Natural killer cell treated with Interleukin-12 subunit alpha and Interleukin-12 subunit beta and Interleukin-15 and Interleukin-18, amount 100 ng/mL, for 72 hours (primary cell): ENCODE data around the gene TNP1. TPM values are rescaled to one million over a fixed set of nuclear protein-coding genes. Genes with fewer than 3 reads are reported as not detected.

Experiments used
- ATAC-seq, 2 donors: fragments of 150-1000 bp; cut with Tn5 transposase in 1 of 2; sonication (Bioruptor Pico), chemical (Tn5 transposase) in 1 of 2; 2 replicates each; pipeline ENCODE4 v1.10.0; 2021
- DNase-seq: peaks from one replicate; pipeline ENCODE4 v3.0.0; 2022; ENCODE audit warnings: low spot score
- H3K27ac Mint-ChIP-seq, 2 donors: 1 replicate in 1 of 2; 2 replicates in 1 of 2; pipeline ENCODE4 v1.8.0; 2022; ENCODE audit warnings: mixed read lengths in 2 of 2, mild to moderate bottlenecking in 1 of 2, moderate library complexity in 1 of 2
- H3K27me3 Mint-ChIP-seq, 2 donors: 1 replicate in 1 of 2; 2 replicates in 1 of 2; pipeline ENCODE4 v1.8.0; 2022; ENCODE audit warnings: mixed read lengths in 2 of 2
- H3K36me3 Mint-ChIP-seq: one replicate; pipeline ENCODE4 v1.8.0; 2022; ENCODE audit warnings: mixed read lengths
- H3K4me1 Mint-ChIP-seq, 2 donors: 1 replicate in 1 of 2; 2 replicates in 1 of 2; pipeline ENCODE4 v1.8.0; 2022; ENCODE audit warnings: low read depth in 2 of 2, mixed read lengths in 2 of 2, mild to moderate bottlenecking in 1 of 2
- H3K4me3 Mint-ChIP-seq: one replicate; pipeline ENCODE4 v1.8.0; 2022; ENCODE audit warnings: mixed read lengths
- H3K9me3 Mint-ChIP-seq: 2 replicates; pipeline ENCODE4 v1.8.0; 2022; ENCODE audit warnings: mixed read lengths
- total RNA-seq, 2 donors: library from RNA; stranded (reverse); gene quantifications; one replicate each; pipeline ENCODE4 v1.2.3, GENCODE V29; 2022

The TNP1 gene
- total RNA-seq, 2 donors from 2014 or later: not detected

DNA sequence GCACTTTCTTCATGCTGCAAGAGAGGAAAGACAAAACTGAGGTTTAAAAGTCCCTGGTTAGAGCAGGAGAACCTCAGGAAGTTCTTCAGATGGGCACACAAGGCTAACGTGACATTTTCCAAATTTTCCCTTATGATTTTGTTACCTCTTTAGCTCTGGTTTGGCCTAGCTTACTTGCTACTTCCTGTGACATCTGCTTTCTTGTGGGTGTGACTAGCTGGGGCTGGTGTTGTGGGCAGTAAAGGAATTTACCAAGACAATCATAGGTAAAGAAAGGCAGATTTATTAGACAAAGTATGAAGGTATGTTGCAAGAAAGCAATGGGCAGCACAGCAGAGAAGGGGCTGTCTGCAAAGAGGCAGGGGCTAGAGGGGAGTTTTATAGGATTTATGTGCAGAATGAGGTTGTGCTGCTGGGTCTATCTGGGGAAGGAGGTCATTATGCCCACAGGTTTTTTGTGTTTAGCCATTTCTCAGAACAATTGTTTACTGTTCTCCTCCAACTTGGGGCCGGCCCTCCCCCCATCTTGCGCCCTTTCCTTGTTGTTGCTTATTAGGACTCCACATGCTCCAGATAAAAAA is 6.7 kb upstream of the TNP1 start:
- ATAC-seq (peak; percentile 79 to 86), DNase-seq (peak; percentile 68)
- H3K9me3 Mint-ChIP-seq: no peaks in the 10 kb centered on the region
- H3K27me3 Mint-ChIP-seq: no peaks in the 10 kb centered on the region
- H3K4me1 Mint-ChIP-seq: peaks cover 30 to 38% of the 10 kb centered on the region in 2 donors
- H3K4me3 Mint-ChIP-seq: peak overlapping the region; percentile 84
- H3K27ac Mint-ChIP-seq: peak overlapping the region; percentile 43 to 46
- H3K36me3 Mint-ChIP-seq: no peaks in the 10 kb centered on the region

DNA sequence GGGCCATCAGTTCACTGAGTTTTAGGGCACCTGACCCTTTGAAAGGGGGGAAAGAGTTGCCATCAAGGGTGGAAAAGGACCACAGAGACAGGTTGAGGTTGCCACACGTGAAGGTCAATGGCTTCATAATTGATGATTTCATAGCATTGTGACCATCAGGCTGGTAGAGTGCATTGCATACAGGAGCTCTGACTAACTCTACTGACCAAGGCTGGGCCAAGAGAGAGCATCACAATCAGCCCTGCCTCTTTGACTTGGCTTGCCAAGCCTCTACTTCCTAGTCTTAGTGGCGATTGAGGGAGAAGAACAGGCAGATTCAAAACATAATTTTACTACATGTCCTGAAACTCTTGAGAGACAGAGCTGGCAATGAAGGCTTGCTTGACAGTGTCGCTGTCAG is 5.8 kb upstream of the TNP1 start:
- H3K4me3 Mint-ChIP-seq: peak overlapping the region; percentile 84
- peaks cover 35 to 43% of the 10 kb centered on the region in 2 donors for H3K4me1 Mint-ChIP-seq
- H3K36me3 Mint-ChIP-seq: no peaks in the 10 kb centered on the region
- DNase-seq (no peak), ATAC-seq (no peak)
- H3K9me3 Mint-ChIP-seq: no peaks in the 10 kb centered on the region
- H3K27me3 Mint-ChIP-seq: no peaks in the 10 kb centered on the region
- H3K27ac Mint-ChIP-seq: peak overlapping the region; percentile 43 to 46

DNA sequence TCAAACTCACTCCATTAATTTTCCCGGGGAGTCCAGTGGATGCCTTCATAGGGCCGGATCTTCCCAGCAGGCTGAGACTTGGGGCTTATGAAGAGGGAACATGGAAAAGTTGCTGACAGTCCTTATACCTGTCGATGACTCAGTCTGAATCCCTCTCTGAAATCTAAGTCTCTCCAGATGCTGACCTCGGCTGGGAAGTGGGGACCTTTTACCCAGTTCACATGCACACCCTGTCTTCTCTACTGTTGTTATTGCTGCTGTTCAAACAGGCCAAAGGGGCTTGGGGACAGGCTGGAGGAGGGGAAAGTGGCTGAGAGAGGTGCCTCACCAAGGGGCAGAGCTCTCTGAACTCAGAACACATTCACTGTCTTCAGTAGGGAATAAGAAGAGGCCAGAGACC is 4.1 kb upstream of the TNP1 start:
- peak overlapping the region in 1 of 2 donors; percentile 13 for H3K27ac Mint-ChIP-seq
- no peaks in the 10 kb centered on the region for H3K36me3 Mint-ChIP-seq
- H3K27me3 Mint-ChIP-seq: no peaks in the 10 kb centered on the region
- H3K4me3 Mint-ChIP-seq: no peak overlapping the region
- ATAC-seq (no peak), DNase-seq (no peak)
- H3K9me3 Mint-ChIP-seq: no peaks in the 10 kb centered on the region
- H3K4me1 Mint-ChIP-seq: peaks cover 37 to 45% of the 10 kb centered on the region in 2 donors

DNA sequence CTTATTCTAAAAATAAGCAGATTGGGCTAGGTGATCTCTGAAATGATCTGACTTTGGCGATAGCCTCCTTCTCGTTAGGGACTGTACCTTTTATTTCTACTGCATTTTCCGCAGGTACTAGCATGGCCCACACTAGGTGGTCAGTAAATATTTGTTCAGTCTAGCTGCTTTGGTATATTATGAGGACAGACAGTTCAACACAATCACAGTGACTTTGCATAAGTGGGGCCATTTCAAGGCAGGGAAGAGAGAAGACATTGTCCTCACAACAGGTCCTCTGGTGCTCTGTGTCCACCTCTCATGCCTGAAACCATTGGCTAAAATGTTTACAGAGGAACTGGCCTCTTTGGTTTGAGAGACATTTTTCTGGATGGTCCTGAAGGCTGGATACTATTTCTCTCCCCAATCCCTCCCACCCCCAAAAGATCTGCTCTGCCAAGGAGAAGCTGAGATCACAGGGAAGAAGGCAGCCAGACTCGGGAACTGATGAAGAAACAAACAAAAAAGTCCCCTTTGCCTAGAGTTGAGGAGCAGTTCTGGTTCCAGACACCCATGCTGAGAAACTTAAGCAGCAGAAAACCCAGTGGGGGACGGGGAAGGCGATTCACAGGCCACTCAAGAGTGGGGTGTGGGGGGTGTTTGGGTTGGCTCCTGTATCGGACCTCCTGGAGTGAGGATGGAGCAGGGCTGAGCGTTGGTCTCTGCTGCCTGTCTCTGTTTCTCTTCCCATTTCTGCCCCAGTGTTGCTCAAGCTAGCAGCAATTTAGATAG is 2.9 kb upstream of the TNP1 start:
- Mint-ChIP-seq H3K4me3 (no peak overlapping the region), H3K36me3 (no peaks in the 10 kb centered on the region), H3K27ac (no peak overlapping the region), H3K9me3 (no peaks in the 10 kb centered on the region), H3K4me1 (peaks cover 38 to 46% of the 10 kb centered on the region in 2 donors), H3K27me3 (no peaks in the 10 kb centered on the region)
- ATAC-seq: no peak
- DNase-seq: no peak

DNA sequence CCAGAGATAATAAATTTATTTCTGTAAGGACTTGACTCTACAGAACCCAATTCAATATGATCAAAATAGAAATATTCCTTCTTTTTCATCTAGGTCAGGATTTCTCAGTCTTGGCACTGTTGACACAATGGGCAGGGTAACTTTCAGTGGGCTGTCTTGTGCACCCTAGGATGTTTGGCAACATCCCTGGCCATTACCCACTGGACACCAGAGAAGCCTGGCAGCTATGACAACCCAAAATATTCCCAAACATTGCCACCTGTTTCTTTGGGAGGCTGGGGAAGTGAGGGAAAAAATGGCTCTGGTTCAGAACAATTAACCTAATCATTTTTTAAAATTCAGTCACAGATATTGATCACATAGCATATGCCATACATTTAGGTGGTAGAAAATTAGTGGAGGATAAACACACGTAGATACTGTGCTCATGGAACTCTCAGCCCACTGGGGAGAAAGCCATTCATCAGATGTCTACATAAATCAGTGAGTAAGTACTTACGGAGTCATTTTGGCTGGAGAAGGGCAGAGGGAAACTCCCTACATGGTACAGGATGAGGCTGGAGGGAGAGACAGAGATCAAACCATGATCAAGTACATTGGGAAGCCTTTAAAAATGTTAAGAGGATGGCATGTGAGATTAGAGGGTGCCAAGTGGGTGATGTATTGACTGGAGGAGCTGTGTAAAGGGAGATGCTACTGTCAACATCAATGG is 718 bp upstream of the TNP1 start:
- Mint-ChIP-seq H3K9me3 (no peaks in the 10 kb centered on the region), H3K27me3 (no peaks in the 10 kb centered on the region), H3K27ac (no peak overlapping the region), H3K4me3 (no peak overlapping the region), H3K4me1 (peaks cover 33 to 34% of the 10 kb centered on the region in 2 donors), H3K36me3 (no peaks in the 10 kb centered on the region)
- ATAC-seq: no peak
- DNase-seq: no peak

DNA sequence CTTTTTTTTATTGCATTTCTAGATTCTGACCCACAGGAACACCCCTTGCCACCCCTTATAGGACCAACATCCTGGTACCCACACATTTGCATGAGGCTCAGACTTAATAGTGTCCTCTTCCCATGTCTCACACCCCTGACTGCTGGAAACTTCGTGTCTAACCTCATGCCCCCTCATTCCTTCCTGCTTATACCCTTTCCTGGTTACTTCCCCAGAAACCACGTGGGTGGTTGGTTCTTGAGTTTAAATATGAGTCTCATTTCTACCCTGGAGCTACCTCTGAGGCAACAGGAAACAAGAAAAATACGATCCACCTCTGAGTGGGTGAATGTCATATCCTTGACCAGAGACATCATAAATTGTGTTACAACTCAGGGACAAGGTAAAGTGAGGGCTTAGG is 1.6 kb downstream of the TNP1 start:
- DNase-seq (no peak), ATAC-seq (peak; percentile 62 to 63)
- Mint-ChIP-seq H3K4me3 (peak overlapping the region; percentile 54), H3K27me3 (no peaks in the 10 kb centered on the region), H3K36me3 (no peaks in the 10 kb centered on the region), H3K9me3 (no peaks in the 10 kb centered on the region), H3K27ac (peak overlapping the region; percentile 64 to 79), H3K4me1 (peaks cover 28 to 31% of the 10 kb centered on the region in 2 donors)

DNA sequence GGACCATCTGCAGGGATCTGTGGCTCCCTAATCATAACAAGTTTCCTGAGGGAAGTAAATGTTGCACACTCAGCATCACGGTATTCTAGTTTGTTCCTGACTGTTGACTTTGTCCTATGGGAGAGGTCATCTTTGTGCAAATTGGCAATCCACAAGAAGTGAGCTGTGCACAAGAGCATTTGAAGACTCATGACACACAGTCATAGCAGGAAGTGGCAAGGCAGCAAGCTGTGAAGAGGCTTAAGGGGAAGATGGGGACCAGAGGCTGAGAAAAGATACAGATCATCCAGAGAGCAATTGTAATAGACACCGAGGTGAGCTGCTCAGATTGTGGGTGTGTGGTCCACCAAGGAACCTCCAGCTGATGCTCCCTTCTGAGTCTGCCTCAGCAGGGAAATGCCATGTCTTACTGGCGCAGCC is 2.7 kb downstream of the TNP1 start:
- no peaks in the 10 kb centered on the region for H3K9me3 Mint-ChIP-seq
- H3K27ac Mint-ChIP-seq: peak overlapping the region; percentile 64 to 79
- H3K4me3 Mint-ChIP-seq: peak overlapping the region; percentile 54
- no peaks in the 10 kb centered on the region for H3K36me3 Mint-ChIP-seq
- ATAC-seq (peak; percentile 88), DNase-seq (peak; percentile 71)
- H3K27me3 Mint-ChIP-seq: no peaks in the 10 kb centered on the region
- peaks cover 28 to 31% of the 10 kb centered on the region in 2 donors for H3K4me1 Mint-ChIP-seq

DNA sequence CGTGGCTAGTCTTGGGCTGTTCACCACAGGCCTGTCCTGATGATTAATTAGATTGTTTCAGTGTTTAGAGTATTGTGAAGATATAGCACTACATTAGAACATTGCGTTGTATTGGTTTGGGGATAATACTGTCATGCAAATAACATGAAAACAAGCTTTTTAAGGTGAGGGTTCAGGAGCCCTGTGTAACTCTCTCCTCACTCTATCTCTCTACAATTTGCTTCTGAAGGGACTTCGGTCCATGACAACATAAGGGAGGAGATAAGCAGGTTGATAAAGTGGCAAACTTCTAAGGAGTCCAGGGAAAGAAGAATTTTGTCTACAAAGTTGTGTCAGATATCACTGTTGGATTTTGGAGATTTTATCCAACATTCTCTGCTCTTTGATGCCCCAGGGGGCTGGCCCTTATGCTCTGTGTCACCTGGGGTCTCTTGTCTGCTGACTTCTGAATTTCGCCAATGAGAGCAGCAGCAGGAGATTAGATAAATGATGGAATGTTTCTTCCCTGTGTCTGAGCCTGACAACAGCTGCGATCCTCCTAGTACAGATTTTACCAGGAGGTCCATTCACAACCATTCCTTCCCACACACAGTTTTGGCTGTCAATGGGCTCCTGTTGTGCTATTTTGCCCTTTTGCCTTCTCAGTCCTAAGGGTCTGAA is 3.3 kb downstream of the TNP1 start:
- H3K27me3 Mint-ChIP-seq: no peaks in the 10 kb centered on the region
- DNase-seq (no peak), ATAC-seq (no peak)
- H3K27ac Mint-ChIP-seq: peak overlapping the region; percentile 64 to 79
- peaks cover 31% of the 10 kb centered on the region in 2 donors for H3K4me1 Mint-ChIP-seq
- H3K9me3 Mint-ChIP-seq: no peaks in the 10 kb centered on the region
- peak overlapping the region; percentile 54 for H3K4me3 Mint-ChIP-seq
- H3K36me3 Mint-ChIP-seq: no peaks in the 10 kb centered on the region

DNA sequence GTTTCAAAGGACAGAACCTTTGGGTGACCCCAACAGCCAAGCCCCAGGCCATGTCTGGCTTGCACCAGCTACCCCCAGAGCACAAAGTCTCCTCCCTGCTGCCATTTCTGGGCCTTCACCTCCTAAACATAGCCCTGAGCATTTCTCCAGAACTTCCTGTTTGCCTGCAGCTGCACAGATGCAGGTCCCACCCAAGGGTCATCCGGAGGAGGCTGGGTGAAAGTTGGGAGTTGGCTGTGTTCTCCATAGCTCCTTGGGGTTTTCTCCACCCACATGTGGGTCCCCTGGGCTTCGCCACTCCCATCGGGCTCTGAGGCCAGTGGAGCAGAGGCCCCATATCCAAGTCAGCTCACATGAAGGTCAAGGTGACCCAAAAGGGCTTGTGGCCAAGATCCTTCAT is 4.3 kb downstream of the TNP1 start:
- no peak for DNase-seq
- H3K27ac Mint-ChIP-seq: no peak overlapping the region
- no peaks in the 10 kb centered on the region for H3K27me3 Mint-ChIP-seq
- H3K36me3 Mint-ChIP-seq: no peaks in the 10 kb centered on the region
- no peak overlapping the region for H3K4me3 Mint-ChIP-seq
- no peak for ATAC-seq
- peaks cover 25 to 30% of the 10 kb centered on the region in 2 donors for H3K4me1 Mint-ChIP-seq
- H3K9me3 Mint-ChIP-seq: no peaks in the 10 kb centered on the region

DNA sequence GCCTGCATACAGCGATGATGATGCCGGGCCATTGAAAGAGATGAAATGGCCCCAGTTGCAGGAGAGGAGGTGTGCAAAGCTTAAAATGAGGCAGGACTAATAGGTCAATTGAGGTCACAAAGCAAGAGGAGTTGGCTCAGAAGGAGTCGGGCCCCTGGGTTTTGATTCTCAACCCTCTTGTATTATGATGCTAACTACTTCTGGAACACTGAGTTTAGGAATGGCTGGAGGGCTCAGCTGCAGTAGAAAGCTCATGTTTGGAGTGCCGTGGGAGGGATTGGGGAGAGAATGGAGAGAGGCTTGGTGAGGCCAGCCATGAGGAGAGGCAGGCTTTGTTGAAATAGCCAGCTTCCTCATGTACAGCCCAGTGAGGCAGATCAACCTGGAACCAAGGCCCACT is 4.8 kb downstream of the TNP1 start:
- Mint-ChIP-seq H3K9me3 (no peaks in the 10 kb centered on the region), H3K4me1 (peaks cover 25 to 30% of the 10 kb centered on the region in 2 donors), H3K4me3 (no peak overlapping the region), H3K27me3 (no peaks in the 10 kb centered on the region), H3K27ac (no peak overlapping the region), H3K36me3 (no peaks in the 10 kb centered on the region)
- ATAC-seq (no peak), DNase-seq (no peak)

DNA sequence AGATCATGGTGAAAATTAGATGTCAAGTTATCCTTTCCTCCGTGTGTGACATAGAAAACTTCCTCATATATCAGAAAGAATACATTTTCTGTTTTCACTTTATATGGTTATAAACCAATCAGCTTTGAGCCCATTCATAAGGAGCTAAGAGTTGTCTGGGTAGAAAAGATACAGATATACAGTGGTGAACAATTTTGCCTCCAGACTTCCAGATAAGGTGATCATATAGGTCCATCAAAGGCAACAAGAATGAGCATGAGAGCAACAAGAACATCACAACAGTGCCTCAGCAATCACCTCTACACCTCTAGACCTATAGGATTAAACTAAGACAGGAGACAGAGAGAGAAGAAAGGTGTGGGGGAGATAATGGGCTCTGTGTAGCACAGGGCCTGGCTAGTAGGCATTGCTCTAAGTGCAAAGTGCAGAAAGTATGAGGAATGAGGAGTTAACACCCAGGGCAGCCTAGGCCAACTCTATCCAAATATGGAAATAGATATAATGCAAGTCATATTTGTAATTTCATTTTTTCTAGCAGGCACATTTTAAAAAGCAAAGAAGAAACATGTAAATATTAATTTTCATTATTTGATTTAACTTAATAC is 8.3 kb downstream of the TNP1 start:
- ATAC-seq: no peak
- no peak overlapping the region for H3K27ac Mint-ChIP-seq
- peaks cover 3 to 11% of the 10 kb centered on the region in 2 donors for H3K27me3 Mint-ChIP-seq
- DNase-seq: no peak
- peaks cover 4 to 7% of the 10 kb centered on the region in 2 donors for H3K4me1 Mint-ChIP-seq
- H3K36me3 Mint-ChIP-seq: peaks cover 4% of the 10 kb centered on the region
- no peaks in the 10 kb centered on the region for H3K9me3 Mint-ChIP-seq
- no peak overlapping the region for H3K4me3 Mint-ChIP-seq

DNA sequence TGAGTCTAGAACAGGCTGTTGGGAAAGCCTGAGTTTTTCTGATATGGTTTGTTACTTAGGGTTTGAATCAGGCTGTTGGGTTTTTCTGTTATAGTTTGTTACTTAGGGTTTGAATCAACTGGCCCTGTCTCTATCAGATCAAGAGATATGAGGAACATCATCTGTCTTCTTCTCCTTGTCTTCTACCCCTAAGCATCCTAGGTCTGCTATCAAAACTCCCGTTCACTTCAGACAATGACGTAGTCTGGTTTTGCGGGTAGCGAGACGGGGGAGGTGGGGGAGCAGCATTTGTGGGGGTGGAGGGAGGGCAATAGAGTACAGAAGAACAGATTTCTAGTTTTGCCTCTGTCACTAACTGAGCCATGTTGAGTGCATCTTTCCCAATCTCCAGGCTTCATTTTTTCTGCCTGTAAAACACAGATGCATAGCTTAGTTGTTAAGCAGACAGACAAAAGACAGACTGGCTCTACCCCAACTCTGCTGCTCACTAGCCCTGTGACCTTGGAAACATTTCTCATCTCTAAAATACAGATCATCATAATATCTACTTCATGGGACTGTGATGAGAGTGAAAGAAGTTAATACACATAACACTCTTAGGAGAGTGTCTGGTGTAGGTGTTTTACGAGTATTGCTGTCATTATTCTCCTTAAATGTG is 9.1 kb downstream of the TNP1 start:
- no peak for DNase-seq
- Mint-ChIP-seq H3K27me3 (peaks cover 3 to 11% of the 10 kb centered on the region in 2 donors), H3K36me3 (peaks cover 4% of the 10 kb centered on the region), H3K9me3 (no peaks in the 10 kb centered on the region), H3K4me1 (peaks cover 0 to 7% of the 10 kb centered on the region in 2 donors), H3K4me3 (no peak overlapping the region), H3K27ac (no peak overlapping the region)
- no peak for ATAC-seq

DNA sequence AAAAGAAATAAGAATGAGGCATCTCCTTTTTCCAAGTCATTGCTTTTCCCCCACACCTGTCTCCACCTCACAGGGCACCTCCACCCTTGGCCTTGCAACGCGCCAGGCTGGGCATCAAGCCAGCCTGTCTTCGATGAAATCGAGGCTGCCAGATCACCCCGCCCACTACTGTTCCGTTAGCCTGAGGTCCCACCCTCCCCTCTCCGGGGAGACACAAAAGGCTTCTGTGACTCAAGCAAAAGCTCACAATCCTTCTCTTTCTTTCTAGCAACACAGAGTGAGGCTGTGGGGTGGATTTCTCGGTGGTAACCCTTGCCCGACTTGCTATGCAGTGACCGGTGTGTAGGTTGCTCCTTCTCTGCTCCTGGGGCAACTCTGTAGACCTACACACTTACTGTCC is 9.9 kb downstream of the TNP1 start:
- ATAC-seq (peak in 1 of 2 donors; percentile 29), DNase-seq (no peak)
- H3K4me3 Mint-ChIP-seq: no peak overlapping the region
- no peak overlapping the region for H3K27ac Mint-ChIP-seq
- no peaks in the 10 kb centered on the region for H3K9me3 Mint-ChIP-seq
- peaks cover 3 to 11% of the 10 kb centered on the region in 2 donors for H3K27me3 Mint-ChIP-seq
- H3K4me1 Mint-ChIP-seq: peaks cover 0 to 7% of the 10 kb centered on the region in 2 donors
- peaks cover 4% of the 10 kb centered on the region for H3K36me3 Mint-ChIP-seq
